Epithelial cell of esophagus (primary cell): ENCODE results near the gene NACAD.

Experiments
- DNase-seq: peaks from one replicate; pipeline ENCODE4 v3.0.0; 2010; ENCODE audit warnings: low read depth
- H3K4me3 ChIP-seq: 2 replicates; pipeline ENCODE4 v1.5.1; 2011; ENCODE audit warnings: mild to moderate bottlenecking, low read length, control low read depth
- CTCF ChIP-seq: IDR thresholded peaks from 2 replicates; pipeline ENCODE4 v1.5.1; 2011; ENCODE audit warnings: low read depth, mild to moderate bottlenecking, low read length, control low read depth, inconsistent platforms; ENCODE audit not compliant: insufficient read depth; ENCODE audit errors: missing control alignments

The NACAD gene

GRCh38 chr7:45057878-45058277, 30.9 kb downstream of the NACAD start:
- DNase-seq: peak; percentile 35
- TF ChIP-seq CTCF: no peak
- H3K4me3 ChIP-seq: no peak overlapping the region

GRCh38 chr7:45055594-45056219, 33.1 kb downstream of the NACAD start:
- H3K4me3 ChIP-seq: no peak overlapping the region
- no peak for DNase-seq
- TF ChIP-seq CTCF: no peak

- no peak overlapping the region for H3K4me3 ChIP-seq
- no peak for DNase-seq
- TF ChIP-seq CTCF: no peak
These were observed 33.8 kb downstream of the NACAD start for GRCh38 chr7:45055016-45055415.

- no peak overlapping the region for H3K4me3 ChIP-seq
- no peak for TF ChIP-seq CTCF
- DNase-seq: no peak
These were observed 34.3 kb downstream of the NACAD start for GRCh38 chr7:45054442-45054841.

- DNase-seq: no peak
- no peak overlapping the region for H3K4me3 ChIP-seq
- no peak for TF ChIP-seq CTCF
These were observed 34.8 kb downstream of the NACAD start for GRCh38 chr7:45053941-45054340.

GRCh38 chr7:45053401-45053800, 35.4 kb downstream of the NACAD start:
- H3K4me3 ChIP-seq: no peak overlapping the region
- no peak for TF ChIP-seq CTCF
- DNase-seq: no peak

- no peak for DNase-seq
- no peak for TF ChIP-seq CTCF
- H3K4me3 ChIP-seq: no peak overlapping the region
These were observed 36.8 kb downstream of the NACAD start for GRCh38 chr7:45052011-45052410.
